ENCODE measurements around the gene RBFOX1. TPM values are rescaled to one million over a fixed set of nuclear protein-coding genes. Genes with fewer than 3 reads are reported as not detected.

The RBFOX1 gene
- total and polyA plus RNA-seq, 11 donors, result 13.4 to 68.1 (median 48.2) TPM

- DNase-seq (no peak), ATAC-seq (no peak)
- H3K4me3 ChIP-seq, result no peak overlapping the region
- no peaks in the 10 kb centered on the region for H3K4me1 ChIP-seq
- WGBS, 4 donors, result 88 to 90% (median 89%) methylated on average over 6 of the region's 6 CpGs
- no peaks in the 10 kb centered on the region for H3K9me3 ChIP-seq
- no peak overlapping the region for H3K27ac ChIP-seq
- intact Hi-C loops (cut with DNase I), result no loop called here
- no peak for TF ChIP-seq POLR2A (IDR thresholded peaks at IDR 0.05)
- TF ChIP-seq, protein P1, sequence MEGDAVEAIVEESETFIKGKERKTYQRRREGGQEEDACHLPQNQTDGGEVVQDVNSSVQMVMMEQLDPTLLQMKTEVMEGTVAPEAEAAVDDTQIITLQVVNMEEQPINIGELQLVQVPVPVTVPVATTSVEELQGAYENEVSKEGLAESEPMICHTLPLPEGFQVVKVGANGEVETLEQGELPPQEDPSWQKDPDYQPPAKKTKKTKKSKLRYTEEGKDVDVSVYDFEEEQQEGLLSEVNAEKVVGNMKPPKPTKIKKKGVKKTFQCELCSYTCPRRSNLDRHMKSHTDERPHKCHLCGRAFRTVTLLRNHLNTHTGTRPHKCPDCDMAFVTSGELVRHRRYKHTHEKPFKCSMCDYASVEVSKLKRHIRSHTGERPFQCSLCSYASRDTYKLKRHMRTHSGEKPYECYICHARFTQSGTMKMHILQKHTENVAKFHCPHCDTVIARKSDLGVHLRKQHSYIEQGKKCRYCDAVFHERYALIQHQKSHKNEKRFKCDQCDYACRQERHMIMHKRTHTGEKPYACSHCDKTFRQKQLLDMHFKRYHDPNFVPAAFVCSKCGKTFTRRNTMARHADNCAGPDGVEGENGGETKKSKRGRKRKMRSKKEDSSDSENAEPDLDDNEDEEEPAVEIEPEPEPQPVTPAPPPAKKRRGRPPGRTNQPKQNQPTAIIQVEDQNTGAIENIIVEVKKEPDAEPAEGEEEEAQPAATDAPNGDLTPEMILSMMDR (IDR thresholded peaks at IDR 0.05), result no peak
- H3K36me3 ChIP-seq, result peaks cover 0 to 4% (median 0%) of the 10 kb centered on the region in 9 donors
- no peaks in the 10 kb centered on the region for H3K27me3 ChIP-seq
Measured at GRCh38 chr16:7584561-7584960, 251.9 kb downstream of the RBFOX1 start.

DNA sequence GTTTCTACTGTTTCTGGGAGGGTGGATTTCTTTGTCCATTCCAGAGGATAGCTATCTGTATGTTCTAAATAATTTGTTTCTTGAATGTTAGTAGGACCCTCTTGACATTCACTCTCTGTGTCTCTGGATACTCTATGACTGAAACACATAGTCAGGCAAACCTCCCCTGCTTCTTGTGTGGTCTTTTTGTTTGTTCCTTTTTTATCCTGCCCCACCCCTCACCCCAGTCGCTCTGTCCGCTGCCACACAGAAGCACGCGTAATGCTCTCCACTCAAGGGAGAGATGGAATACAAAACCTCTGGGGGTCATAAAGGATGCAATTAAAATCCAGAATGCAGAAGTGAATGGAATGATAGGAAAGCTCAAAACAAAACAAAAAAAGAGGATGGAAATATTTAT lies 253.1 kb downstream of the RBFOX1 start:
- TF ChIP-seq POLR2A (IDR thresholded peaks at IDR 0.05), result no peak
- TF ChIP-seq, protein P1 (IDR thresholded peaks at IDR 0.05), result no peak
- ATAC-seq (no peak), DNase-seq (no peak)
- Histone ChIP-seq H3K27me3 (no peaks in the 10 kb centered on the region), H3K4me1 (no peaks in the 10 kb centered on the region), H3K4me3 (no peak overlapping the region), H3K27ac (no peak overlapping the region), H3K36me3 (peaks cover 0 to under 1% (median 0%) of the 10 kb centered on the region in 9 donors), H3K9me3 (no peaks in the 10 kb centered on the region)
- intact Hi-C loops (cut with DNase I), result no loop called here
- WGBS, 4 donors, result 62 to 90% (median 74%) methylated on average over 4 of the region's 4 CpGs

DNA sequence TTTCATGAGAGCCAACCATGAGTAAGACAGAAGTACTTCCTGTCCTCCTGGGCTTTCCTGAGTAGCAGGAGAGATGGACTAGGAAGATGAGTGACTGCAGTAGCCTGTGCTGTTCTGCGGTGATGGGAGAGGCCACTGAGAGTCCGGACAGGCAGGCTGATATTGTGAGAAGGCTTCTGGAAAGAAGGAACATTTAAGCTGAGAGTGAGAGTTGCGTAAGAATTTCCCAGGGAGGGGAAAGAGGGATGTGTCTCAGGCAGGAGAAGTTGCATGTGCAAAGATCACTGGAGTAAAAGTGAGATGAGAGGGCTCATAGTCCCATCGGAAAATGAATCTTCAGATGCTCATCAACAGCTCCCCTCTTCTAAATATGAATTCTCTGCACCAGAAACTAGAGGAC lies 258.3 kb downstream of the RBFOX1 start:
- Histone ChIP-seq H3K4me1 (no peaks in the 10 kb centered on the region), H3K36me3 (no peaks in the 10 kb centered on the region), H3K27ac (no peak overlapping the region), H3K27me3 (no peaks in the 10 kb centered on the region), H3K4me3 (no peak overlapping the region), H3K9me3 (no peaks in the 10 kb centered on the region)
- intact Hi-C loops (cut with DNase I), result no loop called here
- ATAC-seq (no peak), DNase-seq (no peak)
- TF ChIP-seq POLR2A (IDR thresholded peaks at IDR 0.05), result no peak
- TF ChIP-seq, protein P1 (IDR thresholded peaks at IDR 0.05), result no peak
- WGBS, 4 donors, result 77 to 86% (median 81%) methylated on average over 4 of the region's 4 CpGs

- Histone ChIP-seq H3K27me3 (no peaks in the 10 kb centered on the region), H3K9me3 (no peaks in the 10 kb centered on the region), H3K4me1 (peaks cover 0 to 27% (median 8%) of the 10 kb centered on the region in 12 donors), H3K27ac (no peak overlapping the region), H3K36me3 (no peaks in the 10 kb centered on the region), H3K4me3 (no peak overlapping the region)
- no peak for TF ChIP-seq POLR2A (IDR thresholded peaks at IDR 0.05)
- TF ChIP-seq, protein P1 (IDR thresholded peaks at IDR 0.05), result no peak
- ATAC-seq, result no peak
- no peak for DNase-seq
- intact Hi-C loops (cut with DNase I), result no loop called here
- WGBS, 4 donors, result 82 to 91% (median 89%) methylated on average over 11 of the region's 11 CpGs
Measured at GRCh38 chr16:7596308-7596707, 263.7 kb downstream of the RBFOX1 start.

Measured in heart left ventricle (tissue), 16 donors.